HCT116 (cell line): ENCODE data around the gene NHSL2. TPM values are rescaled to one million over a fixed set of nuclear protein-coding genes. Genes with fewer than 3 reads are reported as not detected.

Source experiments
- ATAC-seq: fragments of 200-7000 bp; cut with Tn5 transposase; 2 replicates; pipeline ENCODE4 v1.9.1; 2020; ENCODE audit warnings: mild to moderate bottlenecking, moderate library complexity
- BruUV-seq: library from RNA; stranded (reverse); fragments of 400-500 nt; replicated peaks from 2 replicates; lab custom pipeline; 2021; lab: Mats Ljungman, UMichigan
- CTCF ChIA-PET: fragments of 300-600 bp; sonication (Branson Sonifier 250); formaldehyde crosslinking; loops from one replicate; lab custom pipeline; 2021; ENCODE audit warnings: antibody characterized with exemption; lab: Charles Lee
- POLR2A ChIA-PET: fragments of 300-600, 350-600 bp; sonication (Branson Sonifier 250); formaldehyde crosslinking; loops from one replicate; lab custom pipeline; 2021; ENCODE audit warnings: antibody characterized with exemption; lab: Charles Lee
- RAD21 ChIA-PET, 2 experiments: fragments of 300-600 bp; sonication (Branson Sonifier 250); formaldehyde crosslinking; loops; one replicate each; lab custom pipeline; 2023; ENCODE audit warnings: low total read pairs in 2 of 2; ENCODE audit not compliant: uncharacterized antibody in 2 of 2, unreplicated experiment in 2 of 2, low non-redundant PET in 1 of 2; lab: Charles Lee
- DNase-seq: peaks from one replicate; pipeline ENCODE4 v3.0.0-alpha.2; 2010; ENCODE audit warnings: low read depth, low spot score
- H2AFZ ChIP-seq: fragments of 200-600 bp; shearing (Covaris generic), sonication (generic); 2 replicates; pipeline ENCODE4 v1.6.1; 2017; ENCODE audit warnings: low read depth, mixed run types, mixed read lengths, antibody characterized with exemption, low read length; ENCODE audit not compliant: poor library complexity, severe bottlenecking
- H3K27ac ChIP-seq: 2 replicates; pipeline ENCODE4 v1.5.1; 2012; ENCODE audit warnings: low read depth, low read length
- H3K27me3 ChIP-seq: fragments of 200-600 bp; sonication (generic); 2 replicates; pipeline ENCODE4 v1.6.1; 2016; ENCODE audit warnings: mixed run types, low read length, mixed read lengths; ENCODE audit not compliant: insufficient read depth
- H3K36me3 ChIP-seq, 2 experiments: fragments of 200-500 bp in 1 of 2; fragments of 200-600 bp in 1 of 2; sonication (Bioruptor generic) in 1 of 2; sonication (generic) in 1 of 2; 2 replicates each; pipeline versions ENCODE4 v1.5.1 to v1.6.1; 2014 to 2016; ENCODE audit warnings: low read length in 2 of 2, inconsistent platforms in 1 of 2, mixed read lengths in 1 of 2, mixed run types in 1 of 2; ENCODE audit not compliant: insufficient read depth in 2 of 2, control insufficient read depth in 1 of 2
- H3K4me1 ChIP-seq, 2 experiments: fragments of 200-600 bp in 1 of 2; sonication (generic) in 1 of 2; 2 replicates each; pipeline versions ENCODE4 v1.5.1 to v1.6.1; 2012 to 2017; ENCODE audit warnings: low read length in 2 of 2, inconsistent platforms in 1 of 2, mild to moderate bottlenecking in 1 of 2, mixed read lengths in 1 of 2, mixed run types in 1 of 2, moderate library complexity in 1 of 2; ENCODE audit not compliant: insufficient read depth in 2 of 2, control insufficient read depth in 1 of 2
- H3K4me2 ChIP-seq: fragments of 200-600 bp; sonication (generic); 2 replicates; pipeline ENCODE4 v1.6.1; 2017; ENCODE audit warnings: mixed run types, low read length, mixed read lengths
- H3K4me3 ChIP-seq, 2 experiments: fragments of 200-600 bp in 1 of 2; sonication (generic) in 1 of 2; replicated peaks in 1 of 2; 2 replicates each; pipeline ENCODE4 v1.5.1; 2011 to 2016; ENCODE audit warnings: low read length in 2 of 2, control low read depth in 1 of 2, low read depth in 1 of 2, mild to moderate bottlenecking in 1 of 2, mixed read lengths in 1 of 2, mixed run types in 1 of 2
- H3K79me2 ChIP-seq: fragments of 200-600 bp; sonication (generic); 2 replicates; pipeline ENCODE4 v1.6.1; 2017; ENCODE audit warnings: mild to moderate bottlenecking, mixed run types, low read length, moderate library complexity, mixed read lengths; ENCODE audit not compliant: insufficient read depth
- H3K9ac ChIP-seq: fragments of 200-600 bp; sonication (generic); 2 replicates; pipeline ENCODE4 v1.6.1; 2016; ENCODE audit warnings: low read length, mixed read lengths
- H3K9me2 ChIP-seq: fragments of 200-600 bp; sonication (generic), shearing (Covaris generic); 2 replicates; pipeline ENCODE4 v1.6.1; 2017; ENCODE audit warnings: mixed run types, mild to moderate bottlenecking, moderate library complexity; ENCODE audit not compliant: insufficient read depth
- H3K9me3 ChIP-seq, 2 experiments: fragments of 200-500 bp in 1 of 2; fragments of 200-600 bp in 1 of 2; sonication (Bioruptor generic) in 1 of 2; sonication (generic) in 1 of 2; 2 replicates each; pipeline ENCODE4 v1.6.1; 2014 to 2017; ENCODE audit warnings: low read length in 2 of 2, mixed read lengths in 2 of 2, inconsistent platforms in 1 of 2, low read depth in 1 of 2, mild to moderate bottlenecking in 1 of 2, mixed run types in 1 of 2, moderate library complexity in 1 of 2; ENCODE audit not compliant: control insufficient read depth in 1 of 2, insufficient read depth in 1 of 2
- H4K20me1 ChIP-seq: fragments of 200-600 bp; sonication (generic), shearing (Covaris generic); 2 replicates; pipeline ENCODE4 v1.6.1; 2017; ENCODE audit warnings: mixed run types, mild to moderate bottlenecking, moderate library complexity; ENCODE audit not compliant: insufficient read depth
- ATF3 ChIP-seq: IDR thresholded peaks from 2 replicates; pipeline ENCODE4 v1.6.1; 2012
- CBX3 ChIP-seq: IDR thresholded peaks from 2 replicates; pipeline ENCODE4 v1.6.1; 2012; ENCODE audit warnings: low read depth
- CTCF ChIP-seq, 3 experiments: fragments of 200-600 bp in 1 of 3; sonication (generic) in 1 of 3; IDR thresholded peaks in 2 of 3; conservative IDR thresholded peaks in 1 of 3; 2 replicates each; pipeline ENCODE4 v1.5.1; 2012 to 2017; ENCODE audit warnings: low read depth in 2 of 3, low read length in 2 of 3, antibody characterized with exemption in 1 of 3, borderline replicate concordance in 1 of 3, control low read depth in 1 of 3, mild to moderate bottlenecking in 1 of 3, mixed read lengths in 1 of 3, mixed run types in 1 of 3, moderate library complexity in 1 of 3; ENCODE audit not compliant: insufficient read depth in 1 of 3
- ELF1 ChIP-seq: IDR thresholded peaks from 2 replicates; pipeline ENCODE4 v1.6.1; 2012; ENCODE audit warnings: low read depth, borderline replicate concordance
- EZH2 ChIP-seq: fragments of 200-600 bp; sonication (generic); IDR thresholded peaks from 2 replicates; pipeline ENCODE4 v1.6.1; 2017; ENCODE audit warnings: antibody characterized with exemption, mixed run types
- FOSL1 ChIP-seq: IDR thresholded peaks from 2 replicates; pipeline ENCODE4 v1.6.1; 2012; ENCODE audit warnings: low read depth
- MAX ChIP-seq: IDR thresholded peaks from 2 replicates; pipeline ENCODE4 v1.6.1; 2012
- POLR2A ChIP-seq: IDR thresholded peaks from 2 replicates; pipeline ENCODE4 v1.7.0; 2011; ENCODE audit warnings: borderline replicate concordance; ENCODE audit not compliant: insufficient read depth, insufficient read length; ENCODE audit errors: extremely low read depth
- POLR2AphosphoS5 ChIP-seq: IDR thresholded peaks from 2 replicates; pipeline ENCODE4 v1.6.1; 2011; ENCODE audit warnings: mild to moderate bottlenecking, low read depth, low read length, moderate library complexity
- RAD21 ChIP-seq: IDR thresholded peaks from 2 replicates; pipeline ENCODE4 v1.6.1; 2012; ENCODE audit warnings: low read depth, mild to moderate bottlenecking
- SIN3A ChIP-seq: IDR thresholded peaks from 2 replicates; pipeline ENCODE4 v1.6.1; 2012; ENCODE audit warnings: low read depth
- SP1 ChIP-seq: IDR thresholded peaks from 2 replicates; pipeline ENCODE4 v1.6.1; 2012; ENCODE audit warnings: low read depth
- TCF7L2 ChIP-seq: IDR thresholded peaks from 2 replicates; pipeline ENCODE4 v1.7.0; 2011; ENCODE audit warnings: borderline replicate concordance, inconsistent platforms; ENCODE audit not compliant: insufficient read depth, insufficient read length; ENCODE audit errors: extremely low read depth
- YY1 ChIP-seq: IDR thresholded peaks from 2 replicates; pipeline ENCODE4 v1.6.1; 2011; ENCODE audit warnings: low read length, low read depth, moderate library complexity, mild to moderate bottlenecking; ENCODE audit not compliant: insufficient replicate concordance; ENCODE audit errors: extremely low read depth
- intact Hi-C: fragments of 100-400 bp; cut with micrococcal nuclease; formaldehyde crosslinking; loops from 2 replicates; pipeline ENCODE4 v1.10.0; 2022
- total RNA-seq: library from RNA; stranded (reverse); gene quantifications from one replicate; pipeline ENCODE4 v1.2.1, GENCODE V29; 2021; ENCODE audit not compliant: unreplicated experiment

NHSL2 gene
- total RNA-seq, 1 experiment from 2014 or later, result 0.22 TPM

- TF ChIP-seq YY1 (no peak), POLR2A (no peak), FOSL1 (no peak), TCF7L2 (no peak), MAX (no peak), ELF1 (no peak), SP1 (no peak), EZH2 (no peak), RAD21 (no peak)
Measured at GRCh38 chrX:71906144-71906543, 4.5 kb upstream of the NHSL2 start (continued).

- TF ChIP-seq MAX (no peak), CTCF (IDR thresholded peaks at IDR 0.05 in 2 of 3, conservative IDR thresholded peaks at IDR 0.05 in 1 of 3; ENCODE audit: borderline replicate concordance in 1 of 3, insufficient read depth in 1 of 3, low read depth in 2 of 3, low read length in 2 of 3) (no peak), SP1 (no peak), FOSL1 (no peak), SIN3A (no peak), TCF7L2 (no peak), CBX3 (no peak), ATF3 (no peak), YY1 (no peak), POLR2AphosphoS5 (no peak)
- Histone ChIP-seq H2AFZ (no peak overlapping the region), H3K4me1 (no peaks in the 10 kb centered on the region), H3K36me3 (no peaks in the 10 kb centered on the region), H3K79me2 (no peaks in the 10 kb centered on the region), H3K27ac (no peak overlapping the region), H3K4me2 (no peak overlapping the region), H4K20me1 (no peaks in the 10 kb centered on the region), H3K9me3 (no peaks in the 10 kb centered on the region), H3K4me3 (no peak overlapping the region), H3K9ac (no peak overlapping the region), H3K9me2 (no peaks in the 10 kb centered on the region), H3K27me3 (no peaks in the 10 kb centered on the region)
- BruUV-seq, result no TSS peak
- ATAC-seq (no peak), DNase-seq (no peak)
- intact Hi-C loops, result no loop called here
- POLR2A ChIA-PET, result no interaction called here
- RAD21 ChIA-PET, result no interaction called here
- CTCF ChIA-PET, result no interaction called here
Measured at GRCh38 chrX:71908387-71908786, 2.3 kb upstream of the NHSL2 start.
